SK-N-MC (cell line): ENCODE results near the gene TRPV2.

Experiments
- DNase-seq: peaks from one replicate; pipeline ENCODE4 v3.0.0-alpha.2; 2011; ENCODE audit warnings: low read depth, low spot score
- H3K27ac ChIP-seq: fragments of 200-600 bp; sonication (generic); 2 replicates; pipeline ENCODE4 v1.5.1; 2016; ENCODE audit warnings: mixed run types
- H3K36me3 ChIP-seq: fragments of 200-600 bp; sonication (generic); 2 replicates; pipeline ENCODE4 v1.6.1; 2017; ENCODE audit warnings: antibody characterized with exemption, low read length, mixed read lengths; ENCODE audit not compliant: insufficient read depth
- H3K4me3 ChIP-seq: fragments of 200-600 bp; sonication (generic); 2 replicates; pipeline ENCODE4 v1.5.1; 2016
- H3K9ac ChIP-seq: fragments of 200-600 bp; sonication (generic); 2 replicates; pipeline ENCODE4 v1.8.0; 2017; ENCODE audit warnings: mixed run types, mixed read lengths; ENCODE audit not compliant: insufficient read length
- H3K9me3 ChIP-seq: fragments of 200-600 bp; sonication (generic); 2 replicates; pipeline ENCODE4 v1.6.1; 2017; ENCODE audit warnings: low read depth, mild to moderate bottlenecking, antibody characterized with exemption, low read length, moderate library complexity, mixed read lengths
- EZH2 ChIP-seq: fragments of 200-600 bp; sonication (generic); IDR thresholded peaks from one replicate; pipeline ENCODE4 v1.6.1; 2017; ENCODE audit warnings: antibody characterized with exemption
- FOXP2 ChIP-seq: optimal IDR thresholded peaks from 2 replicates; pipeline ENCODE3; 2011; ENCODE audit warnings: mild to moderate bottlenecking, moderate library complexity; ENCODE audit not compliant: insufficient read depth; ENCODE audit errors: extremely low read length, control extremely low read depth
- POLR2AphosphoS5 ChIP-seq: IDR thresholded peaks from 2 replicates; pipeline ENCODE4 v1.6.1; 2012; ENCODE audit warnings: mild to moderate bottlenecking, low read depth, low read length, borderline replicate concordance

Gene TRPV2, protein sequence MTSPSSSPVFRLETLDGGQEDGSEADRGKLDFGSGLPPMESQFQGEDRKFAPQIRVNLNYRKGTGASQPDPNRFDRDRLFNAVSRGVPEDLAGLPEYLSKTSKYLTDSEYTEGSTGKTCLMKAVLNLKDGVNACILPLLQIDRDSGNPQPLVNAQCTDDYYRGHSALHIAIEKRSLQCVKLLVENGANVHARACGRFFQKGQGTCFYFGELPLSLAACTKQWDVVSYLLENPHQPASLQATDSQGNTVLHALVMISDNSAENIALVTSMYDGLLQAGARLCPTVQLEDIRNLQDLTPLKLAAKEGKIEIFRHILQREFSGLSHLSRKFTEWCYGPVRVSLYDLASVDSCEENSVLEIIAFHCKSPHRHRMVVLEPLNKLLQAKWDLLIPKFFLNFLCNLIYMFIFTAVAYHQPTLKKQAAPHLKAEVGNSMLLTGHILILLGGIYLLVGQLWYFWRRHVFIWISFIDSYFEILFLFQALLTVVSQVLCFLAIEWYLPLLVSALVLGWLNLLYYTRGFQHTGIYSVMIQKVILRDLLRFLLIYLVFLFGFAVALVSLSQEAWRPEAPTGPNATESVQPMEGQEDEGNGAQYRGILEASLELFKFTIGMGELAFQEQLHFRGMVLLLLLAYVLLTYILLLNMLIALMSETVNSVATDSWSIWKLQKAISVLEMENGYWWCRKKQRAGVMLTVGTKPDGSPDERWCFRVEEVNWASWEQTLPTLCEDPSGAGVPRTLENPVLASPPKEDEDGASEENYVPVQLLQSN

DNA sequence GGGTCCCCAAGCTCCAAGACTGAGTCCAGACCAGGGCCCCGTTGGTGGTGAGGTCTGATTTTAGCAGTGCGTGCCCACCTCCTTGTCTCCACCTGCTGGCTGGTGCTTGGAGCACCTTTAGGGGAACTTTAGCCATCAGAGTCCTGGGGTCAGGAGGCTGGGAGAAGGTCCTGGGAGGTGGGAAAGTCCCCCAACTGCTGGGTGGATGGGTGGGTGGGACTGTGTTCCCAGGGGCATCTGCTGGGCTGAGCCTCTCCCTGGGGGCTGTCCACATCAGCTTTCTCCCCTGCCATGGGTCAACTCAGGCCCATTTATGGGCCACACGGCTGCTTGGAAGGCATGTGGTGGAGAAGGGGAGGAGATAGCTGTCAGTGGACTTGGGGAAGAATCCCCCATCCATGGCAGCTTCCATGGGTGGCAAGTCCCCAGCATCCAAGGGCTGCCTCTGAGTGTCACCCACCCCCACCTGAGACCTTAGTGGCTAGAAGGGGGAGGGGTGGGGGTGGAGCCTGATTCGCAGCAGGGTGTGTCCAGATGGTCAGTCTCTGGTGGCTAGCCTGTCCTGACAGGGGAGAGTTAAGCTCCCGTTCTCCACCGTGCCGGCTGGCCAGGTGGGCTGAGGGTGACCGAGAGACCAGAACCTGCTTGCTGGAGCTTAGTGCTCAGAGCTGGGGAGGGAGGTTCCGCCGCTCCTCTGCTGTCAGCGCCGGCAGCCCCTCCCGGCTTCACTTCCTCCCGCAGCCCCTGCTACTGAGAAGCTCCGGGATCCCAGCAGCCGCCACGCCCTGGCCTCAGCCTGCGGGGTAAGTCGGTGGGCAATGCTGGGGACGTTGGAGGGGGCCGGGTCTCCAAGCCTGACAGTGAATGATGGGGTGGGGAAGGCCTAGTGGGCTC is at the start of gene TRPV2:
TRPV2 (plus strand) TSS at position 541 of the 894 bp plus-strand sequence. CDS start 2,098 bp downstream, outside the sequence.
- no peaks in the 10 kb centered on the region for H3K36me3 ChIP-seq
- DNase-seq, result no peak
- TF ChIP-seq POLR2AphosphoS5 (no peak), EZH2 (no peak), FOXP2 (no peak)
- H3K9ac ChIP-seq, result no peak within 1 kb of the TSS
- no peak within 1 kb of the TSS for H3K4me3 ChIP-seq
- H3K27ac ChIP-seq, result no peak within 1 kb of the TSS
- no peaks in the 10 kb centered on the region for H3K9me3 ChIP-seq

DNA sequence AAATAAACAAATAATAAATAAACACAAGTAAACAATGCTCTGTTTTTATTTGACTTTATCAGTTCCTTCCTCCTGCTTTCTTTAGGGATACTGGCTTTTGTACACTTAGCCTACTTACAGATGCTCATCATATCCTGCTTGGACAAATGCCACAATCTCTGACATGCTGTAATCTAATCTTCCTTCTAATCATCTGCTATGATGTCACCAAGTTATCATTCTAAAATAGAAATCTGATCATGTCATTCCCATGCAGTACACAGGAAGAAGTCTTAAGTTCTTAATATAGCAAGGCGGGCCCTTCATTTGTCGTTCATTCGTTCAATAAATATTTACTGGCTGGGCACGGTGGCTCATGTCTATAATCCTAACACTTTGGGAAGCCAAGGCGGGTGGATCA is 43.6 kb upstream of the TRPV2 start:
- Histone ChIP-seq H3K9me3 (no peaks in the 10 kb centered on the region), H3K4me3 (no peak overlapping the region), H3K9ac (no peak overlapping the region), H3K27ac (no peak overlapping the region), H3K36me3 (no peaks in the 10 kb centered on the region)
- TF ChIP-seq EZH2 (no peak), FOXP2 (no peak), POLR2AphosphoS5 (no peak)
- DNase-seq, result no peak

DNA sequence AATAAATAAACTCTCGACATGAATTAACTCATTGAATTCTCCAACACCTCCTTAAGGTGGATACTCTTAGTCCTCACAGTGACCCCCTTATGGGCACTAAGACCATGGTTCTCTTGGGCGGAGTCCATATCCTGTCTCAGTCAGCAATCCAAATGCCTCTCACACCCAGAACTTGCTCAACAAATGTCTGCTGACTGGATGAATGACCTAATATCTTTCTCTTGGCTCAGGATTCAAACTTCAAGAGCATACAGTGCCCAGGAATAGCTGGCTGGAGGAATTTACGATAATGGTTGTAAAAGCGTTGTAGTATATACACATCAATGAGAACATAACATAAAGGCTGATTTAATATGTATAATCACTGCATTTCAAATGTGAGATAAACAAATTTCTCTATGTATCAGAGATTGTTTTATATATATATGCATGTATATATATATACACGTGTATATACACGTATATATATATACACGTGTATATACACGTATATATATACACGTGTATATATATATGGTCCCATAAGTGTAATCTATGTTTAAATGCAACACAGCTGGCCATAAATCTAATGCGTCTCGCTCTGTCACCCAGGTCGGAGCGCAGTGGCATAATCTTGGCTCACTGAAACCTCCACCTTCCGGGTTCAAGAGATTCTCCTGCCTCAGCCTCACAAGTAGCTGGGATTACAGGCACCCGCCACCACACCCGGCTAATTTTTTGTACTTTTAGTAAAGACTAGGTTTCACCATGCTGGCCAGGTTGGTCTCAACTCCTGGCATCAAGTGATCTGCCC is 41.0 kb upstream of the TRPV2 start:
- DNase-seq, result no peak

DNA sequence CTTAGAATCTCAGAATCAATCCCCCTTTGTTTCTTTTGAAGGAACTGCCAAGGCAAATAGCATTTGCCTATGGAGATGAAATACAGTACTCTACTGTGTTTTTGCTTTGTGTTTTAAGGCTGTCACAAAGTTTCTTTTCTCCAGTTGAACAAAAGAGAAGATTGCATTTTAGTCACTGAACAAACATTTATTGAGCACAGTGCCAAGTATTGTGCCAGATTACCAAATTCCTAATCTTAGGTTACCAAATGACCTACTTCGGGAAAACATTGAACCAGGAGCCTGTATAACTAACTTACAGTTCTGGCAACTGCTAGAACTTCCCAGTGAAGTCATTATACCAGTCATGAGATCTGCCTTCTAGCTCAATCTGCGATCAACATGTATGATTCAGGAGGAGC is 37.4 kb upstream of the TRPV2 start:
- H3K4me3 ChIP-seq, result no peak overlapping the region
- no peak overlapping the region for H3K9ac ChIP-seq
- no peak overlapping the region for H3K27ac ChIP-seq
- H3K9me3 ChIP-seq, result no peaks in the 10 kb centered on the region
- DNase-seq, result no peak
- peaks cover 14% of the 10 kb centered on the region for H3K36me3 ChIP-seq
- no peak for TF ChIP-seq POLR2AphosphoS5
- no peak for TF ChIP-seq EZH2

More for the DNA sequence above, 41.0 kb upstream of the TRPV2 start:
- Histone ChIP-seq H3K9me3 (no peaks in the 10 kb centered on the region), H3K36me3 (no peaks in the 10 kb centered on the region), H3K9ac (no peak overlapping the region), H3K27ac (no peak overlapping the region), H3K4me3 (no peak overlapping the region)
- TF ChIP-seq FOXP2 (no peak), EZH2 (no peak), POLR2AphosphoS5 (no peak)

DNA sequence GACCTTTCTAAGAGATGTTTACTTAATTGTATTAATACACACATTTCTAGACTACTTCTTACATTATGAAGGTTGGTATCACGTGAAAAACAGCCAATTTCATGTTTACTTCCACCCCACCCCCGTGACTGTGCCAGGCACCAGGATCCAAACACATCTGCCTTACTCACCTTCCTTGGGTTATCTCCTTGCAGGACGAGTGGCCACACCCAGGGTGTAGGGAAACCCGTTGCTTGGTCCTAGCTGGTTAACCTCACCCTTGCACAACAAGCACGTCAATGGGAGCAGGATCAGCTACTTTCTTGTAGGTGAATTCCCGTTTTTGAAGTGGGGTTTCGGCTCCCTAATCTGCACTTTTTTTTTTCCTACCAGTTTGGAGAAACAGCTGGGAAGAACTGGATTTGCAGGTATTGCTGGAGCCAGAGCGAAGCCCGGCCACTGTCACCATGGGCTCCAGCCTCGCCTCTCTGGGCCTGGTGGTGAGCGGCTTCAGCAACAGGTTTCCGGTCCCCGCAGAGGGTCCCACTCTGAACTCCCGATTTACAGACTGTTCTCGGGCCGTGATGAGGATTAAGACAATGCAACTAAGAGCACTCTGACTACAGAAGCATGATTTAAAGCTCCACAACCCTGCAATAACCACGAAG is 36.6 kb upstream of the TRPV2 start:
- Histone ChIP-seq H3K9ac (no peak overlapping the region), H3K27ac (no peak overlapping the region), H3K36me3 (peaks cover 22% of the 10 kb centered on the region), H3K9me3 (no peaks in the 10 kb centered on the region), H3K4me3 (no peak overlapping the region)
- TF ChIP-seq POLR2AphosphoS5, result no peak
- no peak for TF ChIP-seq EZH2
- no peak for TF ChIP-seq FOXP2
- no peak for DNase-seq

DNA sequence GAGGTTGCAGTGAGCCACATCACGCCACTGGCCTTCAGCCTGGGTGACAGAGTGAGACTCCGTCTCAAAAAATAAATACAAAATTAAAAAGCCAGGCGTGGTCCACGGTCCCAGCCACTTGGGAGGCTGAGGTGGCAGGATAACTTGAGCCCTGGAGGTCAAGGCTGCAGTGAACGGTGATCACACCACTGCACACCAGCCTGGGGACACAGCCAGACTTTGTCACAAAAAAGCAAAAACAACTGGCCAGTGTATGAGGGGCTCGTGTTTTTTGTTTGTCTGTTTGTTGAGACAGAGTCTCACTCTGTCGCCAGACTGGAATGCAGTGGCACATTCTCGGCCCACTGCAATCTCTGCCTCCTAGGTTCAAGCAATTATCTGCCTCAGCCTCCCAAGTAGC is 35.7 kb upstream of the TRPV2 start:
- no peak overlapping the region for H3K27ac ChIP-seq
- no peak overlapping the region for H3K4me3 ChIP-seq
- H3K9ac ChIP-seq, result no peak overlapping the region
- H3K9me3 ChIP-seq, result no peaks in the 10 kb centered on the region
- TF ChIP-seq POLR2AphosphoS5 (no peak), FOXP2 (no peak), EZH2 (no peak)
- peaks cover 25% of the 10 kb centered on the region for H3K36me3 ChIP-seq
- no peak for DNase-seq
